K562 (cell line): ENCODE data around the gene SLC38A7. TPM values are rescaled to one million over a fixed set of nuclear protein-coding genes. Genes with fewer than 3 reads are reported as not detected.
A peak's percentile ranks its signal among the peaks of the same experiment; 100 is the strongest.

Experiments used
- CHD2 ChIP-seq: IDR thresholded peaks from 2 replicates; pipeline ENCODE4 v1.6.1; 2011; ENCODE audit warnings: low read depth, low read length
- DDX20 ChIP-seq: fragments of 450-650 bp; IDR thresholded peaks from 2 replicates; pipeline ENCODE4 v1.6.1; 2016; ENCODE audit warnings: missing genetic modification characterization, low read depth, mild to moderate bottlenecking, missing compliant biosample characterization, moderate library complexity
- EP400 ChIP-seq: fragments of 450-650 bp; IDR thresholded peaks from 2 replicates; pipeline ENCODE4 v1.6.1; 2017; ENCODE audit warnings: antibody characterized with exemption, mild to moderate bottlenecking, moderate library complexity
- GABPB2 ChIP-seq: fragments of 250-450 bp; sonication (Bioruptor Pico); conservative IDR thresholded peaks from 2 replicates; pipeline ENCODE4 v1.5.1; 2021; ENCODE audit warnings: mild to moderate bottlenecking
- JUN ChIP-seq, 2 experiments: sonication (generic) in 1 of 2; formaldehyde crosslinking in 1 of 2; IDR thresholded peaks; 2 replicates each; pipeline versions ENCODE4 v1.6.1 to v1.8.0; 2012 to 2022; ENCODE audit warnings: borderline replicate concordance in 2 of 2, mild to moderate bottlenecking in 2 of 2, improper control_type of control experiment in 1 of 2, low read depth in 1 of 2, low read length in 1 of 2, missing genetic modification reagents in 1 of 2
- NCOA6 ChIP-seq: fragments of 450-650 bp; IDR thresholded peaks from 2 replicates; pipeline ENCODE4 v1.6.1; 2017; ENCODE audit warnings: mild to moderate bottlenecking
- POLR2AphosphoS2 ChIP-seq: IDR thresholded peaks from 2 replicates; pipeline ENCODE4 v1.6.1; 2012; ENCODE audit warnings: low read length, improper control_type of control experiment
- TAF15 ChIP-seq: fragments of 200-400 bp; formaldehyde crosslinking; IDR thresholded peaks from 2 replicates; pipeline ENCODE4 v1.6.1; 2017; ENCODE audit warnings: mild to moderate bottlenecking, low read depth, low read length, moderate library complexity
- TSC22D4 ChIP-seq: fragments of 450-650 bp; IDR thresholded peaks from 2 replicates; pipeline ENCODE4 v1.6.1; 2016; ENCODE audit warnings: missing genetic modification characterization, missing biosample characterization, control low read depth
- ZNF24 ChIP-seq: fragments of 450-650 bp; IDR thresholded peaks from 2 replicates; pipeline ENCODE4 v1.6.1; 2016
- ZNF507 ChIP-seq: conservative IDR thresholded peaks from 2 replicates; pipeline ENCODE4 v1.6.1; 2017; ENCODE audit warnings: missing genetic modification characterization, missing compliant biosample characterization
- polyA plus RNA-seq, 8 experiments: library from polyadenylated mRNA; depleted of rRNA in 4 of 8; stranded (reverse) in 5 of 8; unstranded in 3 of 8; fragments of >200 nt; fragmentation: Nextera tagmentation in 2 of 8; fragmentation: Illumina TruSeq in 1 of 8; extraction: Ambion mirVana in 2 of 8; extraction: Trizol in 1 of 8; gene quantifications; 2 replicates each; pipeline versions ENCODE4 v1.2.1 to v1.2.3, GENCODE V29; 2011 to 2014; ENCODE audit warnings: inconsistent platforms in 1 of 8, missing spikeins in 1 of 8
- total RNA-seq, 7 experiments: library from RNA; depleted of rRNA in 6 of 7; stranded (reverse); fragments of >200 nt in 6 of 7; fragmentation: Illumina TruSeq in 2 of 7; extraction: Trizol in 2 of 7; gene quantifications; 2 replicates each; pipeline versions ENCODE4 v1.2.1 to v1.2.3, GENCODE V29; 2011 to 2021; ENCODE audit warnings: low replicate concordance in 1 of 7
- TF ChIP-seq, protein P1 (sequence below): sonication (generic); formaldehyde crosslinking; IDR thresholded peaks from 2 replicates; pipeline ENCODE4 v1.4.0; 2020; ENCODE audit warnings: mild to moderate bottlenecking, missing genetic modification reagents
- TF ChIP-seq, protein P2 (sequence below), 3 experiments: fragments of 200-800 bp in 1 of 3; sonication (Bioruptor generic) in 1 of 3; sonication (generic) in 1 of 3; formaldehyde crosslinking in 1 of 3; IDR thresholded peaks; 2 replicates each; pipeline versions ENCODE4 v1.6.1 to v1.8.0; 2016 to 2022; ENCODE audit warnings: mild to moderate bottlenecking in 2 of 3, missing compliant biosample characterization in 2 of 3, missing genetic modification characterization in 2 of 3, missing genetic modification reagents in 1 of 3
- TF ChIP-seq, protein P3 (sequence below): fragments of 450-650 bp; formaldehyde crosslinking; IDR thresholded peaks from 2 replicates; pipeline ENCODE4 v1.4.0; 2022; ENCODE audit warnings: mild to moderate bottlenecking, moderate library complexity
- TF ChIP-seq, protein P4 (sequence below): fragments of 450-650 bp; IDR thresholded peaks from 2 replicates; pipeline ENCODE4 v1.6.1; 2017; ENCODE audit warnings: antibody characterized with exemption
- TF ChIP-seq, protein P5 (sequence below): fragments of 450-650 bp; IDR thresholded peaks from 2 replicates; pipeline ENCODE4 v1.6.1; 2016; ENCODE audit warnings: mild to moderate bottlenecking

SLC38A7 gene
- total and polyA plus RNA-seq, 9 of the 15 experiments (the other 6 are each of a cell fraction or from before 2014, with no cell fraction given): 2.7 to 12.2 (median 6.5) TPM

DNA sequence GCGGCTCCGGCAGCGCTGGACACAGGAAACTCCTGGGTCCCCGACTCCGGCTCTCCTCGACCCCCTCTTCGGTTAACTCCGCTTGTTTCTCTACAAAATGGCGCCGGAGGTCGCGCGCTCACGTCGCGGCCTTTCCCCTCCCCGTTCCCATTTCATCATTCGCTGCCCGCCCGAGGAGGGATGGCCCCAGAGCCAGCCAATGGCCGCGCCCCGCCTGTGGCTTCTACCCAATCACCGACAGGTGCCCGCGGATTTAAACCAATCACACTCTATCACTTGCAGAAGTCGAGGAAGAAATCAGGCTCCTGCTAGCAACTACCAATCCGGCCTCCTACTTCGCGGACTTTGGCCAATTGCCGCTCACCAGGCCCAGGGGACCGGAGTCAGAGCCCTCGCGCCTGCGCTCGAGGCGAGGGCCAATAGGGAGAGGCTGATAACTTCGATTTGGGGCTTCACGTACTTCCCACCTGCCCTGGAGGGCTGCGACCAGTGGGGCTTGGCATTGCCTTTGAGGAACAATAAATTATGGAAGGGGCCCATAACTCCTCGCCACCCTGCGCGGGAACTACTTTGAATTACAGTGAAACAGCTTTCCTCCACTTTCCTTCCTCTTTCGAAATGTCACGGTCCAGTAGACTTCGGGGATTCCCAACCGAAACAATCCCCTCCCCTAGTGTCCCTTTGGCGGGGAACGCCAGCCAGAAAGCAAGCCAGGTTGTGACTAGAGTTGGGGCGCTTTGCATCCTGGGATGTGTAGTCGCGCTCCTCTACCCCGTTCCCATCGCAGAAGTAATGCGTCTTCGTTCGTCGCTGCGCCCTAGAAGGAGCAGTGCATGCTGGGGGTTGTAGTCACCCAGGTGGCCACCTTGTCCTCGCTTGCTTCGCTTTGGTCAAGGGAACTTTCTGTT is 54.6 kb downstream of the SLC38A7 start, which contains the start of gene CNOT1 (continued):
- no peak for TF ChIP-seq POLR2AphosphoS2
- peak; percentile 63; the same call in 1 of the 2 replicates for TF ChIP-seq JUN (IDR thresholded peaks at IDR 0.05; ENCODE audit: borderline replicate concordance, low read depth, low read length)
- no peak for TF ChIP-seq JUN (CRISPR knock-in tag; IDR thresholded peaks at IDR 0.05; ENCODE audit: borderline replicate concordance)
- TF ChIP-seq, protein P1, sequence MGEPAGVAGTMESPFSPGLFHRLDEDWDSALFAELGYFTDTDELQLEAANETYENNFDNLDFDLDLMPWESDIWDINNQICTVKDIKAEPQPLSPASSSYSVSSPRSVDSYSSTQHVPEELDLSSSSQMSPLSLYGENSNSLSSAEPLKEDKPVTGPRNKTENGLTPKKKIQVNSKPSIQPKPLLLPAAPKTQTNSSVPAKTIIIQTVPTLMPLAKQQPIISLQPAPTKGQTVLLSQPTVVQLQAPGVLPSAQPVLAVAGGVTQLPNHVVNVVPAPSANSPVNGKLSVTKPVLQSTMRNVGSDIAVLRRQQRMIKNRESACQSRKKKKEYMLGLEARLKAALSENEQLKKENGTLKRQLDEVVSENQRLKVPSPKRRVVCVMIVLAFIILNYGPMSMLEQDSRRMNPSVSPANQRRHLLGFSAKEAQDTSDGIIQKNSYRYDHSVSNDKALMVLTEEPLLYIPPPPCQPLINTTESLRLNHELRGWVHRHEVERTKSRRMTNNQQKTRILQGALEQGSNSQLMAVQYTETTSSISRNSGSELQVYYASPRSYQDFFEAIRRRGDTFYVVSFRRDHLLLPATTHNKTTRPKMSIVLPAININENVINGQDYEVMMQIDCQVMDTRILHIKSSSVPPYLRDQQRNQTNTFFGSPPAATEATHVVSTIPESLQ (CRISPR knock-in tag): peak; percentile 70; the same call in 1 of the 2 replicates
- TF ChIP-seq DDX20 (tag): no peak
- peak; percentile 94 for TF ChIP-seq CHD2
- TF ChIP-seq, protein P2, sequence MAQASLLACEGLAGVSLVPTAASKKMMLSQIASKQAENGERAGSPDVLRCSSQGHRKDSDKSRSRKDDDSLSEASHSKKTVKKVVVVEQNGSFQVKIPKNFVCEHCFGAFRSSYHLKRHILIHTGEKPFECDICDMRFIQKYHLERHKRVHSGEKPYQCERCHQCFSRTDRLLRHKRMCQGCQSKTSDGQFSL (CRISPR knock-in tag; IDR thresholded peaks at IDR 0.05): no peak
- TF ChIP-seq, protein P2 (tag; IDR thresholded peaks at IDR 0.05): no peak
- TF ChIP-seq NCOA6: no peak
- no peak for TF ChIP-seq ZNF507 (tag)
- no peak for TF ChIP-seq ZNF24
- TF ChIP-seq TSC22D4: no peak
- TF ChIP-seq EP400: peak; percentile 98
- TF ChIP-seq GABPB2 (CRISPR knock-in tag): no peak
- TF ChIP-seq, protein P3, sequence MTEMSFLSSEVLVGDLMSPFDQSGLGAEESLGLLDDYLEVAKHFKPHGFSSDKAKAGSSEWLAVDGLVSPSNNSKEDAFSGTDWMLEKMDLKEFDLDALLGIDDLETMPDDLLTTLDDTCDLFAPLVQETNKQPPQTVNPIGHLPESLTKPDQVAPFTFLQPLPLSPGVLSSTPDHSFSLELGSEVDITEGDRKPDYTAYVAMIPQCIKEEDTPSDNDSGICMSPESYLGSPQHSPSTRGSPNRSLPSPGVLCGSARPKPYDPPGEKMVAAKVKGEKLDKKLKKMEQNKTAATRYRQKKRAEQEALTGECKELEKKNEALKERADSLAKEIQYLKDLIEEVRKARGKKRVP: peak; percentile 71
- TF ChIP-seq, protein P4, sequence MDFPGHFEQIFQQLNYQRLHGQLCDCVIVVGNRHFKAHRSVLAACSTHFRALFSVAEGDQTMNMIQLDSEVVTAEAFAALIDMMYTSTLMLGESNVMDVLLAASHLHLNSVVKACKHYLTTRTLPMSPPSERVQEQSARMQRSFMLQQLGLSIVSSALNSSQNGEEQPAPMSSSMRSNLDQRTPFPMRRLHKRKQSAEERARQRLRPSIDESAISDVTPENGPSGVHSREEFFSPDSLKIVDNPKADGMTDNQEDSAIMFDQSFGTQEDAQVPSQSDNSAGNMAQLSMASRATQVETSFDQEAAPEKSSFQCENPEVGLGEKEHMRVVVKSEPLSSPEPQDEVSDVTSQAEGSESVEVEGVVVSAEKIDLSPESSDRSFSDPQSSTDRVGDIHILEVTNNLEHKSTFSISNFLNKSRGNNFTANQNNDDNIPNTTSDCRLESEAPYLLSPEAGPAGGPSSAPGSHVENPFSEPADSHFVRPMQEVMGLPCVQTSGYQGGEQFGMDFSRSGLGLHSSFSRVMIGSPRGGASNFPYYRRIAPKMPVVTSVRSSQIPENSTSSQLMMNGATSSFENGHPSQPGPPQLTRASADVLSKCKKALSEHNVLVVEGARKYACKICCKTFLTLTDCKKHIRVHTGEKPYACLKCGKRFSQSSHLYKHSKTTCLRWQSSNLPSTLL: no peak; the same call in 1 of the 2 replicates
- no peak for TF ChIP-seq TAF15
- TF ChIP-seq, protein P5, sequence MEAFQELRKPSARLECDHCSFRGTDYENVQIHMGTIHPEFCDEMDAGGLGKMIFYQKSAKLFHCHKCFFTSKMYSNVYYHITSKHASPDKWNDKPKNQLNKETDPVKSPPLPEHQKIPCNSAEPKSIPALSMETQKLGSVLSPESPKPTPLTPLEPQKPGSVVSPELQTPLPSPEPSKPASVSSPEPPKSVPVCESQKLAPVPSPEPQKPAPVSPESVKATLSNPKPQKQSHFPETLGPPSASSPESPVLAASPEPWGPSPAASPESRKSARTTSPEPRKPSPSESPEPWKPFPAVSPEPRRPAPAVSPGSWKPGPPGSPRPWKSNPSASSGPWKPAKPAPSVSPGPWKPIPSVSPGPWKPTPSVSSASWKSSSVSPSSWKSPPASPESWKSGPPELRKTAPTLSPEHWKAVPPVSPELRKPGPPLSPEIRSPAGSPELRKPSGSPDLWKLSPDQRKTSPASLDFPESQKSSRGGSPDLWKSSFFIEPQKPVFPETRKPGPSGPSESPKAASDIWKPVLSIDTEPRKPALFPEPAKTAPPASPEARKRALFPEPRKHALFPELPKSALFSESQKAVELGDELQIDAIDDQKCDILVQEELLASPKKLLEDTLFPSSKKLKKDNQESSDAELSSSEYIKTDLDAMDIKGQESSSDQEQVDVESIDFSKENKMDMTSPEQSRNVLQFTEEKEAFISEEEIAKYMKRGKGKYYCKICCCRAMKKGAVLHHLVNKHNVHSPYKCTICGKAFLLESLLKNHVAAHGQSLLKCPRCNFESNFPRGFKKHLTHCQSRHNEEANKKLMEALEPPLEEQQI: no peak
